Activated CD8-positive, alpha-beta memory T cell treated with anti-CD3 and anti-CD28 coated beads, Interleukin-2, amount 50 U/mL, for 4 hours (primary cell): ENCODE measurements around the gene FBXO5.

Experiments
- DNase-seq: peaks from one replicate; pipeline ENCODE4 v3.0.0-alpha.2; 2020

Gene FBXO5

DNA sequence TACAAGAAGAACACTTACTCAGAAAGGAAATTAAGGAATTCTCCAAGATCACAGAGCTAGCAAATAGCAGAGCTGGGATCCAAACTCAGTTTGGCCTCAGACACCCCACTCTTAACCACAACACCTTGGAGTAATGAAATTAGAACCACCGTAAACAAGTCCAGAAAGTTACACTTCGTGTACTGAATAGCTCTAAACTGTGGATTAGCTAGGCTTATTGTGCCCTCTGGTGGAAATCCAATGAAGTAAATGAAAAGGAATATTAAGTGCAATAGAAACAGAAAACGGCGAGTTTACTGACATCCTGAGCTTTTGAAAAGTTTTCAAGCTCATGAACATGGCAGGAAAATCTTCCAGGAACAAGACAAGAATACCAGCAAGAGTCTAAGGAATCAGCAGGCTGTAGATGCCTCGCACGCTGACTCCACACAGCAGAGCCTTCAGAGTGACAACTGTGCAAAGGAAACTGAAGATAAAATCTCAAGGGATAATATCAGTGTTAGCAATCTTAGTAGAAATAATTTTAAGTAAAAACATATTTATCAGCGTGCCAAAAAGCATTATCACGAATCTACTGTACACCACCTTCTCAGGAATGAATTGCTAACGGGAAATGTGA is 34.6 kb downstream of the FBXO5 start:
- DNase-seq = no peak

DNA sequence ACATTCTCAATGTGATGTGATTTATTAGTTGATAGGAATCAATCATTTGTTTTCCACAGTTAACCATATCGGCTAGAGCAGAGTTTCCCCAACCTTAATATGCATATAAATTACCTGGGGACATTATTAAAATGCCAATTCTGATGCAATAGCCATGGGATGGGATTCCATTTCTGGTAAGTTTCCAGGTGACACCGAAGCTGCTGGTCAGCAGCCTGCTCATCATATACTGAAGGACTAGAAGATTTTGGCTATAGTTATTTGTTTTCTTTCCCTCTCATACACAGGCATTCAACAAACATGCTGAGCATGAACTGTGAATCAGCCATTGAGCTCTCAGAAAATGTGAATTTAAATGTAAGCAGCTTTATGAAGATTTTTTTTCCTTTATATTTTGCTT is 35.8 kb downstream of the FBXO5 start:
- no peak for DNase-seq

DNA sequence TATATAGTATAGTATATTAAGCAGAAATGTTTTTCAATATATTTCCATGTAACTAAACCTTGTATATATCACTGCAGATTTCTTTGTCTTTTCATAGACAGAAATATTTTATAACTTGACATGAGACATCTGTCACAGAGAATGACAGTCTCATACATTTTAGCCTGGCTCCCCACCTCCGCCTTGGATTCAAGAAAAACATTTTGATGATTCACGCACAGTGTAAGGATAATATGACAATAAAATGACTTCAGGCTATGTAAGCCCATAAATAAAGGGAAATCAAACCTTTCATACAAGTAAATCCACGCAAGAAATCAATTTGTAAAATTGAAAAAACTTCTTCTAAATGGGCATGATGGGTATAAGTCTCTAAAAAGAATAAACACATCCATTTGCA is 36.4 kb downstream of the FBXO5 start:
- no peak for DNase-seq

DNA sequence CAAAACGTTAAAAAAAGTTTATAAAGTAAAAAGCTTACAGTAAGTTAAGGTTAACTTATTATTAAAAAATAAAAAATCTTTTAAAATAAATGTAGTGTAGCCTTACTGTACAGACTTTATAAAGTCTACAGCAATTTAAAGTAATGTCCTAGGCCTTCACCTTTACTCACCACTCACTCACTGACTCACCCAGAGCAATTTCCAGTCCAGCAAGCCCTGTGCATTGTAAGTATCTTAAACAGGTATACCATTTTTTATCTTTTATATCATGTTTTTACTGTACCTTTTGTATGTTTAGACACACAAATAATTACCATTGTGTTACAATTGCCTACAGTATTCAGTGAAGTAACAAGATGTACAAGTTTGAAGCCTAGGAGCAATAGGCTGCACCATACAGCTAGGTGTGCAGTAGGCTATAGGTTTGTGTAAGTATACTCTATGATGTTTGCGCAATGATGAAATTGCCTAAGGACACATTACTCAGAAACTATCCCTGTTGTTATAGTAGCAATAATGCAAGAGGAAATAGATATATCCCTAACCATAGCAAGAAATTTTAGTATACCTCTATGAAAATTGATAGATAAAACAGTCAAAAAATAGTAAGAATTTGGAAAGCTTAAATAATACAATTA is 39.5 kb downstream of the FBXO5 start:
- DNase-seq = no peak

DNA sequence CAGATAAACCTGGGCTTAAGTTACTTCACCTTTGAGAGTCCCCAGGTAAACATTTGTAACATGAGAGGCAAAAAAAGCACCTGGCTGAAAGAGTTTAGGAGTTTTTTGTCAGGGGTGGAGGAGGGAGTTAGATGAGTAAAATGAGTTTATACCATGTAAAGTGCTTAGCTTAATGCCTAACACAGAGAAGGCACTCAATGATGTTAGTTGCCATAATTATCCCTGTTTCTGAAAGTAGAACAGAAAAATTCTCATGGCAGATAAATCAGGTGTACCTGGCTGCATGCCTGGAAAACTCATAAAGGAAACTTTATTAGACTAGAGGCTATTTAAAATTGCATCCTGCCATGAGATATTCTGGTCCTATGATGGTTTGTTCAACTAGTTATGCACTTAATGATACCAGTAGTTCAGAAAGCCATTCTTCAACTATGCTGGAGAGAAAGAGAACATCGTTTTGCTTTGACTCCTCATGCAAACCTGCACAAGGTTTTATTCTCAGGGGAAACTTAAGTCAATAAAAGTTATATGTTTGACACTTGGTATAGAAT is 40.4 kb downstream of the FBXO5 start:
- no peak for DNase-seq

DNA sequence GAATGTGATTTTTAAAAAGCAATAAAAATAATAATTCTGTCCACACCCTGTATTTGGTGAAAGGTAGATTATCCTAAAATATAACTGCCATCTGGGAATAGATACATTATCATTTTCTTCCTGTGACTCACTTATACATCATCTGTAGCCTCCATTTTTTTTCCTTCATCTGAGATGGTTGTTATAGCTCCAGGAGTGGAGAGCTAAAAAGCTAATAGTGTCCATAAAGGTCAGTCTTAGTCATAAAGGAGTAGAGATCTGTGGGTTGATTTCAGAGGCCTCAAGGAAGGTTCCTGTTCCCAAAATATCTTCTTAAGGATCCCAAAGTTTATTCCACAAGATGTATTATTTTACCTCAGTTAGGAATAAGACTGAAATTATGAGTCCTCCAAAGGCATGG is 41.1 kb downstream of the FBXO5 start:
- DNase-seq = no peak

DNA sequence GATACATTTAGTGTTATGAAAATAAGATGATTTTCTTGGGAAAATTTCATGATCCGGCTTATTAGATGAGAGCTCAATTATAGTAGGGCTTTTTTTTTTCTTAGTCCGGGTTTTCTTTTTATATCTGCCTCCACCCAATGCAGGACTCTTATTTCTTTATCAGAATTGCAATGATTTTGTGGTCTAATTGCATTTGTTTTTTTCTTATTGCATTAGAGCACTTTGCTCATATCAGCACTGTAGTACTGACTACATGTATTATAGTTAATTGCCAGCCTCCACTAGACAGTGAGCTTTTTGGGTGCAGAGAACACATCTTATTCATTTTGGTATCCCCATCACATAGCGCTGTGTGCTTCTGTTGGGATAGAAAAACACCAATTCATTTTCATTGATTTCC is 50.0 kb downstream of the FBXO5 start:
- DNase-seq = no peak

DNA sequence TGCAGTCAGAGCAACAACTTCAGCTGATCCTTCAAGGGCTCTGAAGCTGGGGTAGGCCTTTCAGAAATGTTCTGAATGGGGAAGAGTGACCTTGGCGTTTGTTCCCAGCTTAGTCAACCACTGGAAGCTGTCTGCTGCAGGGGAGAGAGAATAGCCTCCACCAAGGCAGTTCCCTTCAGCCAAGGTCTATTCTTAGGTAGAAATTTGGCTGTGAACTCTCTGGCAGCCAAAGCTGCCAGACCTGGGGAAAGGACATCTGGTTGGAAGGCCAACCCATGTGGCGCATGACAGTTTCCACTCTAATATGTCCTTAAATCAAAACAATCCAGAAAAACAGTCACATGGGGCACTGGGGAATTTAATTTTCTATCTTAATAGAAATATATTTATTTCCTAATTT is 60.1 kb downstream of the FBXO5 start:
- no peak for DNase-seq
